ENCODE data around the gene CDK17.
A peak's percentile ranks its signal among the peaks of the same experiment; 100 is the strongest.

CDK17 gene

DNA sequence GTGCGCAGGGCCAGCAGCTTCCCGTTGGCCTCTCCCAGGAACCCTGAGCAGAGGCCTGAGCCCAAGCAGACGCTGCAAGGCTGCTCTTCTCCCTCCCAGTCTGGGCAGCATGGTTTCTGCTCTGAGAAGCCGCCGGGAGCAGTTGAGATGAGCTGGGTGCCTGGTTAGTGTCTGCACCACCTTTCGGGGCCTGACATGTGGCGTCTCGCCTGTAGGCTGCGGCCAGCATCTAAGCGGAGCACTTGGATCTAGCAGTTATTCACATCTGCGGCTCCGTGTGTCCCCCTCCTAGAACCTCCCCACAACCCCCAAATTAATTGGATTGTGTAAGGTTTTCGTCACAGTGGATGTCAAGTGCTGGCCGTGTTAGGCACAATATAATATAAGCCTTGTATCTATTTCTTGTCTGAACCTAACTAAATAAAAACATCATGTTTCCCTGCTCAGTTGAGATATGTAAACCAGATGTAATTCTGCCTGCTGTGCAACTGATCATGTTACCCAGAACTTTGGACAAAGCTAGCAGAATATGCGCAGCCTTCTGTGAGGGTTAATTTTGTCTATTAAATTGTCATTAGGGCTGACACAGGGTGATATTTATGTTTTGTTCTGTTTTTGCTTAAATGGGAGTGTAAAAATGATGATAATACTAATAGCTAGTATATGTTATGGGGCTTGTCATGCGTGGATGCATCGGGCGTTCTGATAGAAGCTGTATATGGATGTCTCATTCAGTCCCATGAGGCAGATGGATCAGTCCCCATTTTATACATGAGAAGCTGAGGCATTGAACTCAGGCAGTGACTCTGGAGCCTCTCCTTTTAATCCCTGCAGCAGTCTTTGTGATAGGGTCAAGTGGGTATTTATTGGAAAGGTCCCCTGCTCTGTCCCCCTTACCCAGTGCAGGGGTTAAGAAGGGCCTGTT is 160.3 kb downstream of the CDK17 start:
- DNase-seq (ENCODE audit: low read depth in 3 of 3) = no peak

- DNase-seq (ENCODE audit: low read depth in 3 of 3) = no peak
Measured at GRCh38 chr12:96238336-96239047, 161.7 kb downstream of the CDK17 start.

DNA sequence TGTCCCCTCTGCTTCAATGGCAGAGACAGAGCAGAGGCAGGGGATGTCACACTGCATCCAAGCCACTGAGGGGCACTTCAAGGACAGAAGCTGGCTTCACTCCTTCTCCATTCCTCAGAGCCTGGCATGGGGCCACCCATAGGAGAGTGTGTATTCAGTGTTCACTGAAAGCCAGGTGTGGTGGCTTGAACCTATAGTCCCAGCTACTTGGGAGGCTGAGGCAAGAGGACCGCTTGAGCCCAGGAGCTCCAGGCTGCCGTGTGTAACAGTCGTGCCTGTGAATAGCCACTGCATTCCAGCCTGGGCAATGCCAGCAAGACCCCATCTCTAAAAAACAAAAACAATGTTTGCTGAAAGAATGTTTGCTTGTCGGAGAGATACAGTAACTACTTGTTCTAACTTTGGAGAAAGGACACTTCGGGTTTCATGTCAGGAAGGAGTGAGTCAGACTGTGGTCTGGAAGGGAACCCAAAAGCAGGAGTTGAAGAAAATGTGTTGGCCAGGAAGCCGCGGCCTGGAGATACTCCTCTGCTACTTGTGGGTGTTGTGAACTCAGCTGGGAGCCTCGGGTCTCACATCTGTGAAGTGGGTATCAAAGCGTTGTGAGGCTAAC is 162.7 kb downstream of the CDK17 start:
- peak in 2 of 3 experiments; percentile 18 to 57 for DNase-seq (ENCODE audit: low read depth in 3 of 3)

DNA sequence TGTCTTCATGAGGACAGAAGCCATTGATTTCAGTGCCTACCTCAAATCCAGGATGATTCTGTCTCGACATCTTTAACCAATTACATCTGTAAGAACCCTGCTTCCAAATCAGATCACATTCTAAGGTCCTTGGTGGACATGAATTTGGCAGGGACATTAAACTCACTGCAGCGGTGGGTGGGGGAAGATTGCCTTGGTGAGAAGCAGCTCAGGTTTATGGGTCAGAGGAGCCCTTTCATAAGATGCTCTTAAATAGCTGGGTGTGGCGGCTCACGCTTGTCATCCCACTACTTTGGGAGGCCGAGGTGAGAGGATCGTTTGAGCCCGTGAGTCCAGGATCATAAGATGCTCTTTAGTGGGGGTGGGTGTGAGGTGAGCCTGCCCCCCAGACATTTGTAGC is 163.2 kb downstream of the CDK17 start:
- DNase-seq (ENCODE audit: low read depth in 3 of 3) = no peak

DNA sequence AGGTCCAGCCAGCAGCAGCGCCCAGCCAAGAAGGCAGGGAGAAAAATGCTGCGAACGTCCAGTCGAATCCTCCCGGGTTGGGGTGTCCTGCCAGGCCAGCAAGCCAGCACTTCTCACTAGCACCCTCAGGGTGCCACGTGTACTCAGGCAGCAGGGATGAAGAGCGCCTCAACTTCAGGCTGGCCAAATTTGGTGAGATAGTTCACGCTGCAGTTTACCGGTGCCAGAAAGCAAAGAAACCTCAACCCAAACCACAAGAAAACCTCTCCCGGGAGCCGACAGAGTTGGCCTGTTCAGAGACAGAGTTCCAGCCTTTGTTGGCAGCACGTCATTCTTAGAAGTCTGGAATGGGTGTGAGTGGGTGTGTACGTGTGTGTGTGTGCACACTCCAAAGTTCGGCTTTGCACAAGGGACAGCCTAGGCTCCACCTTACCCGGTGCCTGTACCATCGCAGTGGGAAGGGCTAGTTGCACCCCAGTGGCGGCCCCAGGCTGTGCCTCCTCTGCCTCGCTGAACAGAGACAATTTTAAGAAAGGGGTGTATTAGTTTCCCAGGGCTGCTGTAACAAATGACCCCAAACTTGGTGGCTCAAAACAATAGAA is 163.9 kb downstream of the CDK17 start:
- peak in 1 of 3 experiments; percentile 29 for DNase-seq (ENCODE audit: low read depth in 3 of 3)

DNA sequence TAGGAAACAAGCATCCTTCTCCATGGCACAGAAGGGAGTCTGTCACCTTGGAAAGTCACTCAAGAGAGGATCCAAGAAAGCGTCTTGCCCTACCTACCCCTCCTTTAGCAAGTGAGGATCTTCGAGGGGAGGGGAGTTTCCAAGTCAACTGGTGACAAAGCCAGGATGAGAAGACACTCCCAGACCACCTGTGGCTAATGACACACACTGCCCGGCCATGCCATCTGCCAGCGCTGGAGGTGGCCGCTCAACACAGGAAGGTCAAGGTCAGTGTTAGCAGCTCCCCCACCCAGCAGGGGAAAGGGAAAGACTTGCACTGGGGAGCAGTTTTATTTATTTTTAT is 164.8 kb downstream of the CDK17 start:
- no peak for DNase-seq (ENCODE audit: low read depth in 3 of 3)

DNA sequence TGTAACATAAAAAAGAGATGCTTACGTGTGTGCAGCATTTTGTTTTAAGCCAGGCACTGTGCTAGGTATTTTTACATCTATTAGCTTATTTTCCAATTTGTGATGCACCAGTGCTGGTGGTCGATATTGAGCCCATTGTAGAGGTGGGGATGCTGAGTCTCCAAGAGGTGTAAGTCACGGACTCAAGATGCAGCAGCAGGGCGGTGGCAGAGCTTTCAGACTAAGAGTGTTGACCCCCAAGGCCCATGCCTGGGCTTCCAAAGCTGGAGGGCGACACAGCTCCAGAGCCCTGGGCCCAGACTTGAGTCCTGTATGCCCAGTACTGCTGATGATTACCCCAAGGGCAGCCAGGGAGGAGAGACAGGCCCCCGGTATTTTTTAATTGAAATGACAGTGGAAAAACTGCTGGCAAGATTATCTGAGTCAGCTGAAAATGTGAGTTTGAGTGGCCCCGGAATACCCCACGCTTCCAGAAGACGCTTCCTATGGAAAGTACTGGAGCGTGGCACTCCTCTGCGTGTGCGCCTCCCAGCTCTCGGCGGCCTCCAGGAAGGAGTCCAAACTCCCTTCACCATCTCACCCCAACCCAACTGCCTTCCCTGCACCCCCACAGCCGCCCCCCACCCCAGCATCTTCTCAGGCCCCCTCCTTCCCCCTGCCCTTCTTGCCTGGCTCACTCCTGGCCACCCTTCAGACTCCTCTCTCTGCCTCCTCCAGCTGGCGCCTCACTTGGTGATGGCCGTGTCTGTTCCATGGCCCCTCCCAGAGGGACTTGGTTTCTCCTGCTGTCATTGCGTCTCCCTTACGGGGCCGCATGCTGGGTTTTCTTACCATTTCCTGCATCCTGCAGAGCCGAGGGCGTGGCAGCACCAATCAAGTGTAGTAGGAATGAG is 165.4 kb downstream of the CDK17 start:
- no peak for DNase-seq (ENCODE audit: low read depth in 3 of 3)

- DNase-seq (ENCODE audit: low read depth in 3 of 3) = no peak
Measured at GRCh38 chr12:96233939-96234461, 166.2 kb downstream of the CDK17 start.

DNA sequence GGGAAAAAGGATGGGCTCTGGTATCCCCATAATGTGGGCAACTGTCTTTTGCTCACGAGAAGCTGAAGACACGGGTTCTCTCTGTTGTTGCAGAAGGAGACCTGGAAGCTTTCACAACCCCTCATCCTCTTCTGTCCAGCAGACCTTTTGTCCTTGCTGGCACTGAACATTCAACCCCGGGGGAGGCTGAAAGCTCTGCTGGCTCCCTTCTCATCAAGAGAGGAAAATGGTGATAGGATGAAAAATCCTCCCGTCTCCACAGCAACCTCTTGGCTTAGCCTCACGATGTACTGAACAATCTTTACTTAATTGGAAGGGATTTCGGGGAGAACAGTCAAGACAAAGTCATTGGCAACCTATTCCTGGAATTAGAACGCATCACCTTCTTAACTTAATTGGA is 167.1 kb downstream of the CDK17 start:
- no peak for DNase-seq (ENCODE audit: low read depth in 3 of 3)

DNA sequence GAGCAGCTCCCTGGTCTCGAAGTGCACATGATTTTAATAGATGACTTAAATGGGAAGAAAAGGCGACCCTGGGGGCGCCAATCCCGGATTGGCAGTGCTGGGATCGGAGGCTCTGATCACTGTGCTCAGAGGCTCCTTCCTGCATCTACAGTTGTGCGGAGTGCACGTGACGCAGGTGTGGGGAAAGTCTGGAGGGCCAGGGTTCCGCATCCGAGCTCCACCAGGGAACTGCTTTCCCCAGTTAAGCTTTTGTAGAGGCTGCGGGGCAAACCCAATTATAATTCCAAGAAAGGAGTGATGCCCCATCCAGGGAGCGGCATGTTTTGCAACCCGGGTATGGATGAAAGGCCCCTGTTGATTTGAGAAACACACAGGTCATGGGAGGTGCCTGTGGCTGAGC is 169.6 kb downstream of the CDK17 start:
- DNase-seq (ENCODE audit: low read depth in 3 of 3) = no peak

- no peak for DNase-seq (ENCODE audit: low read depth in 3 of 3)
Measured at GRCh38 chr12:96228566-96229248, 171.5 kb downstream of the CDK17 start.

All from stimulated activated CD4-positive, alpha-beta T cell treated with anti-CD3 and anti-CD28 coated beads, TNF-alpha, amount 100 ng/mL, for 24 hours (primary cell).